Measurements from ENCODE around the gene DAPL1. TPM values are rescaled to one million over a fixed set of nuclear protein-coding genes. Genes with fewer than 3 reads are reported as not detected.

DAPL1 gene
- total RNA-seq, 2 experiments from 2014 or later: not detected

GRCh38 chr2:158781353-158781961 is 13.7 kb upstream of the DAPL1 start:
- H3K4me3 Mint-ChIP-seq: no peak overlapping the region
- ChIA-PET POLR2A (interaction anchor here (0.5 kb wide), 1 partner anchor 883 kb away, joined by 3 read pairs; no protein-coding TSS in a partner anchor), CTCF (no interaction called here)
- no peaks in the 10 kb centered on the region for H3K4me1 Mint-ChIP-seq (ENCODE audit: low read depth)
- H3K9me3 Mint-ChIP-seq (ENCODE audit: insufficient read depth): no peaks in the 10 kb centered on the region
- H3K36me3 Mint-ChIP-seq (ENCODE audit: low read depth): no peaks in the 10 kb centered on the region
- DNase-seq (no peak), ATAC-seq (no peak)
- H3K27ac Mint-ChIP-seq: no peak overlapping the region
- peaks cover 4% of the 10 kb centered on the region for H3K27me3 Mint-ChIP-seq (ENCODE audit: low read depth)

- ChIA-PET POLR2A (interaction anchor here (0.5 kb wide), 1 partner anchor 884 kb away, joined by 3 read pairs; no protein-coding TSS in a partner anchor), CTCF (no interaction called here)
- Mint-ChIP-seq H3K27me3 (ENCODE audit: low read depth) (peaks cover 2% of the 10 kb centered on the region), H3K4me3 (no peak overlapping the region), H3K27ac (no peak overlapping the region), H3K36me3 (ENCODE audit: low read depth) (no peaks in the 10 kb centered on the region), H3K4me1 (ENCODE audit: low read depth) (no peaks in the 10 kb centered on the region), H3K9me3 (ENCODE audit: insufficient read depth) (no peaks in the 10 kb centered on the region)
- DNase-seq (no peak), ATAC-seq (no peak)
Observed at GRCh38 chr2:158782136-158782535, 13.0 kb upstream of the DAPL1 start.

GRCh38 chr2:158782616-158783015 is 12.5 kb upstream of the DAPL1 start:
- POLR2A ChIA-PET: no interaction called here
- no peak for ATAC-seq
- Mint-ChIP-seq H3K4me3 (no peak overlapping the region), H3K9me3 (ENCODE audit: insufficient read depth) (no peaks in the 10 kb centered on the region), H3K36me3 (ENCODE audit: low read depth) (no peaks in the 10 kb centered on the region), H3K4me1 (ENCODE audit: low read depth) (no peaks in the 10 kb centered on the region), H3K27ac (no peak overlapping the region), H3K27me3 (ENCODE audit: low read depth) (peaks cover 2% of the 10 kb centered on the region)
- DNase-seq: no peak
- CTCF ChIA-PET: no interaction called here

GRCh38 chr2:158783923-158784322 is 11.2 kb upstream of the DAPL1 start:
- ChIA-PET POLR2A (no interaction called here), CTCF (no interaction called here)
- no peaks in the 10 kb centered on the region for H3K36me3 Mint-ChIP-seq (ENCODE audit: low read depth)
- no peaks in the 10 kb centered on the region for H3K9me3 Mint-ChIP-seq (ENCODE audit: insufficient read depth)
- no peaks in the 10 kb centered on the region for H3K4me1 Mint-ChIP-seq (ENCODE audit: low read depth)
- DNase-seq (no peak), ATAC-seq (no peak)
- H3K27me3 Mint-ChIP-seq (ENCODE audit: low read depth): peaks cover 2% of the 10 kb centered on the region
- no peak overlapping the region for H3K27ac Mint-ChIP-seq
- H3K4me3 Mint-ChIP-seq: no peak overlapping the region

- ATAC-seq: no peak
- Mint-ChIP-seq H3K4me3 (no peak overlapping the region), H3K9me3 (ENCODE audit: insufficient read depth) (no peaks in the 10 kb centered on the region), H3K27me3 (ENCODE audit: low read depth) (no peaks in the 10 kb centered on the region), H3K4me1 (ENCODE audit: low read depth) (no peaks in the 10 kb centered on the region), H3K27ac (no peak overlapping the region), H3K36me3 (ENCODE audit: low read depth) (no peaks in the 10 kb centered on the region)
- ChIA-PET POLR2A (no interaction called here), CTCF (no interaction called here)
- no peak for DNase-seq
Observed at GRCh38 chr2:158786897-158787296, 8.2 kb upstream of the DAPL1 start.

- no peak for DNase-seq
- CTCF ChIA-PET: no interaction called here
Observed at GRCh38 chr2:158788951-158789350, 6.2 kb upstream of the DAPL1 start.

GRCh38 chr2:158796652-158797051 is 1.5 kb downstream of the DAPL1 start:
- H3K27me3 Mint-ChIP-seq (ENCODE audit: low read depth): peaks cover 8% of the 10 kb centered on the region
- DNase-seq: no peak
- H3K9me3 Mint-ChIP-seq (ENCODE audit: insufficient read depth): no peaks in the 10 kb centered on the region
- POLR2A ChIA-PET: no interaction called here
- no peaks in the 10 kb centered on the region for H3K36me3 Mint-ChIP-seq (ENCODE audit: low read depth)
- CTCF ChIA-PET: no interaction called here
- no peak for ATAC-seq
- no peak overlapping the region for H3K27ac Mint-ChIP-seq
- H3K4me1 Mint-ChIP-seq (ENCODE audit: low read depth): no peaks in the 10 kb centered on the region
- H3K4me3 Mint-ChIP-seq: no peak overlapping the region

More at GRCh38 chr2:158788951-158789350, 6.2 kb upstream of the DAPL1 start:
- ATAC-seq: no peak
- Mint-ChIP-seq H3K36me3 (ENCODE audit: low read depth) (no peaks in the 10 kb centered on the region), H3K9me3 (ENCODE audit: insufficient read depth) (no peaks in the 10 kb centered on the region), H3K4me3 (no peak overlapping the region), H3K27me3 (ENCODE audit: low read depth) (peaks cover 3% of the 10 kb centered on the region), H3K27ac (no peak overlapping the region), H3K4me1 (ENCODE audit: low read depth) (no peaks in the 10 kb centered on the region)
- POLR2A ChIA-PET: no interaction called here

- Mint-ChIP-seq H3K4me3 (no peak overlapping the region), H3K27ac (no peak overlapping the region), H3K36me3 (ENCODE audit: low read depth) (no peaks in the 10 kb centered on the region), H3K27me3 (ENCODE audit: low read depth) (peaks cover 8% of the 10 kb centered on the region), H3K9me3 (ENCODE audit: insufficient read depth) (no peaks in the 10 kb centered on the region), H3K4me1 (ENCODE audit: low read depth) (no peaks in the 10 kb centered on the region)
- ATAC-seq (no peak), DNase-seq (no peak)
- CTCF ChIA-PET: no interaction called here
- POLR2A ChIA-PET: no interaction called here
Observed at GRCh38 chr2:158797963-158798700, 3.0 kb downstream of the DAPL1 start.

GRCh38 chr2:158799181-158799580 is 4.1 kb downstream of the DAPL1 start:
- Mint-ChIP-seq H3K27ac (no peak overlapping the region), H3K4me3 (no peak overlapping the region), H3K9me3 (ENCODE audit: insufficient read depth) (no peaks in the 10 kb centered on the region), H3K36me3 (ENCODE audit: low read depth) (no peaks in the 10 kb centered on the region), H3K27me3 (ENCODE audit: low read depth) (peaks cover 5% of the 10 kb centered on the region), H3K4me1 (ENCODE audit: low read depth) (no peaks in the 10 kb centered on the region)
- ChIA-PET CTCF (interaction anchor here (0.6 kb wide), 1 partner anchor 620 kb away, joined by 3 read pairs; no protein-coding TSS in a partner anchor), POLR2A (no interaction called here)
- ATAC-seq (no peak), DNase-seq (no peak)

GRCh38 chr2:158803506-158803905 is 8.4 kb downstream of the DAPL1 start:
- Mint-ChIP-seq H3K4me1 (ENCODE audit: low read depth) (no peaks in the 10 kb centered on the region), H3K27me3 (ENCODE audit: low read depth) (peaks cover 3% of the 10 kb centered on the region), H3K27ac (no peak overlapping the region), H3K9me3 (ENCODE audit: insufficient read depth) (no peaks in the 10 kb centered on the region), H3K4me3 (no peak overlapping the region), H3K36me3 (ENCODE audit: low read depth) (no peaks in the 10 kb centered on the region)
- DNase-seq (no peak), ATAC-seq (no peak)
- POLR2A ChIA-PET: no interaction called here
- CTCF ChIA-PET: no interaction called here

GRCh38 chr2:158805255-158805654 is 10.1 kb downstream of the DAPL1 start:
- Mint-ChIP-seq H3K36me3 (ENCODE audit: low read depth) (no peaks in the 10 kb centered on the region), H3K4me1 (ENCODE audit: low read depth) (no peaks in the 10 kb centered on the region), H3K27me3 (ENCODE audit: low read depth) (peaks cover 3% of the 10 kb centered on the region), H3K4me3 (no peak overlapping the region), H3K9me3 (ENCODE audit: insufficient read depth) (no peaks in the 10 kb centered on the region), H3K27ac (no peak overlapping the region)
- ChIA-PET CTCF (no interaction called here), POLR2A (no interaction called here)
- ATAC-seq (no peak), DNase-seq (no peak)

GRCh38 chr2:158805936-158806335 is 10.8 kb downstream of the DAPL1 start:
- Mint-ChIP-seq H3K27ac (no peak overlapping the region), H3K9me3 (ENCODE audit: insufficient read depth) (no peaks in the 10 kb centered on the region), H3K4me3 (no peak overlapping the region), H3K4me1 (ENCODE audit: low read depth) (no peaks in the 10 kb centered on the region), H3K36me3 (ENCODE audit: low read depth) (no peaks in the 10 kb centered on the region), H3K27me3 (ENCODE audit: low read depth) (no peaks in the 10 kb centered on the region)
- ChIA-PET CTCF (no interaction called here), POLR2A (no interaction called here)
- ATAC-seq: no peak
- DNase-seq: no peak

- Mint-ChIP-seq H3K4me3 (no peak overlapping the region), H3K27me3 (ENCODE audit: low read depth) (peaks cover 1% of the 10 kb centered on the region), H3K36me3 (ENCODE audit: low read depth) (no peaks in the 10 kb centered on the region), H3K27ac (no peak overlapping the region), H3K9me3 (ENCODE audit: insufficient read depth) (no peaks in the 10 kb centered on the region), H3K4me1 (ENCODE audit: low read depth) (no peaks in the 10 kb centered on the region)
- no peak for DNase-seq
- ChIA-PET CTCF (no interaction called here), POLR2A (no interaction called here)
- ATAC-seq: no peak
Observed at GRCh38 chr2:158806941-158807340, 11.8 kb downstream of the DAPL1 start.

Measured in activated CD8-positive, alpha-beta T cell treated with anti-CD3 and anti-CD28 coated beads, Interleukin-2, amount 10 ng/mL, durations not matched to agents 7 days and 5 days (primary cell).